ENCODE results near the gene NCF2. TPM values are rescaled to one million over a fixed set of nuclear protein-coding genes. Genes with fewer than 3 reads are reported as not detected.

NCF2 gene
- polyA plus RNA-seq, 3 donors = 2.0 to 3.1 (median 3.1) TPM

Other genes with a start within 250 kb of the NCF2 start
- 1 to 10 TPM; 2.8 to 4.7 (median 4.6) TPM for gene NMNAT2, start 172.1 kb downstream of the NCF2 start, polyA plus RNA-seq (ENCODE audit: insufficient read length in 3 of 3)
- 10 to 100 TPM; 68.0 to 84.8 (median 80.4) TPM for gene SMG7, start 118.0 kb downstream of the NCF2 start, polyA plus RNA-seq (ENCODE audit: insufficient read length in 3 of 3)
- gene ARPC5, start 45.3 kb upstream of the NCF2 start, polyA plus RNA-seq (ENCODE audit: insufficient read length in 3 of 3) = 100 to 1,000 TPM; 138 to 153 (median 153) TPM
- under 1 TPM in 1 of 3 donors, not detected in 2; 0.04 TPM for gene APOBEC4, start 62.9 kb upstream of the NCF2 start, polyA plus RNA-seq (ENCODE audit: insufficient read length in 3 of 3)
- gene RGL1, start 214.7 kb upstream of the NCF2 start, polyA plus RNA-seq (ENCODE audit: insufficient read length in 3 of 3) = 10 to 100 TPM; 44.1 to 49.8 (median 45.6) TPM